Measurements from ENCODE around the gene SRM. TPM values are rescaled to one million over a fixed set of nuclear protein-coding genes. Genes with fewer than 3 reads are reported as not detected.

The SRM gene
- total and polyA plus RNA-seq, 2 experiments from 2014 or later, result 48.0 to 104 TPM

DNA sequence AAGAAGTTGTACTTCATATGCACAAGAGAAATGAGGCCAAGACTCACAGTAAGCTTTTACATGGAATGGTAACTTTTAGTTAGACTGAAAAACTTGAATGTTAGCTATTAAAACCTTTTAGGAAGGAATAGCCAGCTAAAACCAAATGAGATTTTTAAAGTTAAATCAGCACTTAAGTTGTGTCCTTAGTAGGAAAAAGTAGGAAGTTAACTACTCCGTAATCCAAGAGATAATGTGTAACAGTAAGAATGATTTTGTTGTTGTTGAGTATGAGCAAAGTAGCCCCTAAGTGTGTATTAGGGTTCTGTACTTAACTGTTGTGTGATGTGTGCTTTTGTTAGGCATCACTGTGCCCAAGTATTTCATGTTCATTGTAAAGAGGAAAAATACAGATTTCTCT, 34.2 kb downstream of the SRM start:
- Histone ChIP-seq H3K36me3 (ENCODE audit: low read depth) (peaks cover 58% of the 10 kb centered on the region), H3K79me2 (ENCODE audit: insufficient read depth) (peaks cover 50% of the 10 kb centered on the region), H3K4me1 (ENCODE audit: insufficient read depth) (peaks cover 6% of the 10 kb centered on the region; the same call in 1 of the 2 replicates), H3K4me3 (no peak overlapping the region), H3K27me3 (replicated peaks; ENCODE audit: insufficient read depth) (no peaks in the 10 kb centered on the region), H4K20me1 (ENCODE audit: insufficient read depth) (no peaks in the 10 kb centered on the region), H3K9me2 (ENCODE audit: insufficient read depth) (no peaks in the 10 kb centered on the region), H3F3A (ENCODE audit: insufficient read depth) (peaks cover 58% of the 10 kb centered on the region), H3K27ac (no peak overlapping the region), H3K9ac (no peak overlapping the region), H3K4me2 (ENCODE audit: unreplicated experiment) (no peak overlapping the region), H2AFZ (no peak overlapping the region), H3K9me3 (ENCODE audit: low read depth) (no peaks in the 10 kb centered on the region)
- WGBS, 2 experiments (ENCODE audit: low coverage in 1 of 2, low lambda C conversion rate in 2 of 2, missing lambda C conversion rate in 2 of 2), result 79 to 81% methylated on average over 1 of the region's 1 CpG
- TF ChIP-seq EZH2phosphoT487 (IDR thresholded peaks at IDR 0.05; ENCODE audit: insufficient read depth, low read depth), result no peak
- TF ChIP-seq EZH2 (IDR thresholded peaks at IDR 0.05; ENCODE audit: insufficient read depth, poor library complexity, severe bottlenecking), result no peak
- no peak for DNase-seq
- in situ Hi-C loops (cut with MboI), result no loop called here

DNA sequence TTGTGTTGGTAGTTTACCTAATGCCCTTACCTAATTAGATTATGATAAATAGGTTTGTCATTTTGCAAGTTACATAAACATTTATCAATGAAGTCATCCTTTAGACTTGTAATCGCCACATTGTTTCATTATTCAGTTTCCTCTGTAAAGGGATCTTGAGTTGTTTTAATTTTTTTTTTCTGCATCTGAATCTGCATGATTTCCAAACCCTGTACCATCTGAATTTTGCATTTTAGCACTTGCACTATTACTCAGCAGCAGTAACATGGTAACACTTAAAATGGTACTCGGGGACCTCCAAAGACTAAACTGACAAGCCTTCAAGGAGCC, 35.0 kb downstream of the SRM start:
- no peak for DNase-seq
- H3K4me1 ChIP-seq (ENCODE audit: insufficient read depth), result peaks cover 6% of the 10 kb centered on the region; the same call in 1 of the 2 replicates
- H3K27me3 ChIP-seq (replicated peaks; ENCODE audit: insufficient read depth), result no peaks in the 10 kb centered on the region
- H3K27ac ChIP-seq, result no peak overlapping the region
- in situ Hi-C loops (cut with MboI), result no loop called here
- H3K79me2 ChIP-seq (ENCODE audit: insufficient read depth), result peaks cover 58% of the 10 kb centered on the region
- WGBS, 2 experiments (ENCODE audit: low coverage in 1 of 2, low lambda C conversion rate in 2 of 2, missing lambda C conversion rate in 2 of 2), result 24 to 25% methylated on average over 2 of the region's 2 CpGs
- H3K9me2 ChIP-seq (ENCODE audit: insufficient read depth), result no peaks in the 10 kb centered on the region
- TF ChIP-seq EZH2phosphoT487 (IDR thresholded peaks at IDR 0.05; ENCODE audit: insufficient read depth, low read depth) (no peak), EZH2 (IDR thresholded peaks at IDR 0.05; ENCODE audit: insufficient read depth, poor library complexity, severe bottlenecking) (no peak)
- no peak overlapping the region for H3K9ac ChIP-seq
- no peak overlapping the region for H3K4me3 ChIP-seq
- peaks cover 66% of the 10 kb centered on the region for H3K36me3 ChIP-seq (ENCODE audit: low read depth)
- no peaks in the 10 kb centered on the region for H3K9me3 ChIP-seq (ENCODE audit: low read depth)
- no peak overlapping the region for H3K4me2 ChIP-seq (ENCODE audit: unreplicated experiment)
- peaks cover 51% of the 10 kb centered on the region for H3F3A ChIP-seq (ENCODE audit: insufficient read depth)
- no peak overlapping the region for H2AFZ ChIP-seq
- no peaks in the 10 kb centered on the region for H4K20me1 ChIP-seq (ENCODE audit: insufficient read depth)

DNA sequence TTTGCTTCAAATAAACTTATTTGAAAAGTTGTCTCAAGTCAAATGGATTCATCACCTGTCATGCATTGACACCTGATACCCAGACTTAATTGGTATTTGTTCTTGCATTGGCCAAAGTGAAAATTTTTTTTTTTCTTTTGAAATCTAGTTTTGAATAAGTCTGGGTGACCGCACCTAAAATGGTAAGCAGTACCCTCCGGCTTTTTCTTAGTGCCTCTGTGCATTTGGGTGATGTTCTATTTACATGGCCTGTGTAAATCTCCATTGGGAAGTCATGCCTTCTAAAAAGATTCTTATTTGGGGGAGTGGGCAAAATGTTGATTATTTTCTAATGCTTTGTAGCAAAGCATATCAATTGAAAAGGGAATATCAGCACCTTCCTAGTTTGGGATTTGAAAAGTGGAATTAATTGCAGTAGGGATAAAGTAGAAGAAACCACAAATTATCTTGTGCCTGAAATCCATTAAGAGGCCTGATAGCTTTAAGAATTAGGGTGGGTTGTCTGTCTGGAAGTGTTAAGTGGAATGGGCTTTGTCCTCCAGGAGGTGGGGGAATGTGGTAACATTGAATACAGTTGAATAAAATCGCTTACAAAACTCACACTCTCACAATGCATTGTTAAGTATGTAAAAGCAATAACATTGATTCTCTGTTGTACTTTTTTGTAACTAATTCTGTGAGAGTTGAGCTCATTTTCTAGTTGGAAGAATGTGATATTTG, 35.5 kb downstream of the SRM start:
- in situ Hi-C loops (cut with MboI), result no loop called here
- H3K79me2 ChIP-seq (ENCODE audit: insufficient read depth), result peaks cover 61% of the 10 kb centered on the region
- H3K4me1 ChIP-seq (ENCODE audit: insufficient read depth), result peaks cover 6% of the 10 kb centered on the region; the same call in 1 of the 2 replicates
- H3K9me2 ChIP-seq (ENCODE audit: insufficient read depth), result no peaks in the 10 kb centered on the region
- no peaks in the 10 kb centered on the region for H3K9me3 ChIP-seq (ENCODE audit: low read depth)
- H3F3A ChIP-seq (ENCODE audit: insufficient read depth), result peaks cover 48% of the 10 kb centered on the region
- H3K36me3 ChIP-seq (ENCODE audit: low read depth), result peaks cover 69% of the 10 kb centered on the region
- H3K27me3 ChIP-seq (replicated peaks; ENCODE audit: insufficient read depth), result no peaks in the 10 kb centered on the region
- no peak for TF ChIP-seq EZH2 (IDR thresholded peaks at IDR 0.05; ENCODE audit: insufficient read depth, poor library complexity, severe bottlenecking)
- TF ChIP-seq EZH2phosphoT487 (IDR thresholded peaks at IDR 0.05; ENCODE audit: insufficient read depth, low read depth), result no peak
- no peak overlapping the region for H3K4me2 ChIP-seq (ENCODE audit: unreplicated experiment)
- H3K4me3 ChIP-seq, result no peak overlapping the region
- DNase-seq, result no peak
- no peak overlapping the region for H2AFZ ChIP-seq
- H3K9ac ChIP-seq, result no peak overlapping the region
- no peaks in the 10 kb centered on the region for H4K20me1 ChIP-seq (ENCODE audit: insufficient read depth)
- WGBS, 2 experiments (ENCODE audit: low coverage in 1 of 2, low lambda C conversion rate in 2 of 2, missing lambda C conversion rate in 2 of 2), result 96 to 98% methylated on average over 3 of the region's 3 CpGs
- H3K27ac ChIP-seq, result no peak overlapping the region

DNA sequence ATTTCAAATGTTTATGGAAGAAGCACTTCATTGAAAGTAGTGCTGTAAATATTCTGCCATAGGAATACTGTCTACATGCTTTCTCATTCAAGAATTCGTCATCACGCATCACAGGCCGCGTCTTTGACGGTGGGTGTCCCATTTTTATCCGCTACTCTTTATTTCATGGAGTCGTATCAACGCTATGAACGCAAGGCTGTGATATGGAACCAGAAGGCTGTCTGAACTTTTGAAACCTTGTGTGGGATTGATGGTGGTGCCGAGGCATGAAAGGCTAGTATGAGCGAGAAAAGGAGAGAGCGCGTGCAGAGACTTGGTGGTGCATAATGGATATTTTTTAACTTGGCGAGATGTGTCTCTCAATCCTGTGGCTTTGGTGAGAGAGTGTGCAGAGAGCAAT, 36.6 kb downstream of the SRM start:
- in situ Hi-C loops (cut with MboI), result no loop called here
- H3K4me2 ChIP-seq (ENCODE audit: unreplicated experiment), result no peak overlapping the region
- H3K27ac ChIP-seq, result no peak overlapping the region
- H3K4me3 ChIP-seq, result no peak overlapping the region
- H3K27me3 ChIP-seq (replicated peaks; ENCODE audit: insufficient read depth), result no peaks in the 10 kb centered on the region
- DNase-seq, result no peak
- peaks cover 54% of the 10 kb centered on the region for H3F3A ChIP-seq (ENCODE audit: insufficient read depth)
- H3K36me3 ChIP-seq (ENCODE audit: low read depth), result peaks cover 80% of the 10 kb centered on the region
- no peaks in the 10 kb centered on the region for H3K9me3 ChIP-seq (ENCODE audit: low read depth)
- 89 to 90% methylated on average over 14 of the region's 14 CpGs for WGBS, 2 experiments (ENCODE audit: low coverage in 1 of 2, low lambda C conversion rate in 2 of 2, missing lambda C conversion rate in 2 of 2)
- peaks cover 72% of the 10 kb centered on the region for H3K79me2 ChIP-seq (ENCODE audit: insufficient read depth)
- no peaks in the 10 kb centered on the region for H4K20me1 ChIP-seq (ENCODE audit: insufficient read depth)
- no peaks in the 10 kb centered on the region for H3K9me2 ChIP-seq (ENCODE audit: insufficient read depth)
- H2AFZ ChIP-seq, result no peak overlapping the region
- H3K9ac ChIP-seq, result no peak overlapping the region
- TF ChIP-seq EZH2phosphoT487 (IDR thresholded peaks at IDR 0.05; ENCODE audit: insufficient read depth, low read depth) (no peak), EZH2 (IDR thresholded peaks at IDR 0.05; ENCODE audit: insufficient read depth, poor library complexity, severe bottlenecking) (no peak)
- H3K4me1 ChIP-seq (ENCODE audit: insufficient read depth), result peaks cover 6% of the 10 kb centered on the region; the same call in 1 of the 2 replicates

Data from GM23248 (cell line).